ENCODE data around the gene RAB23. TPM values are rescaled to one million over a fixed set of nuclear protein-coding genes. Genes with fewer than 3 reads are reported as not detected.

Gene RAB23
- total and polyA plus RNA-seq, 12 donors = 3.1 to 16.5 (median 10.1) TPM

DNA sequence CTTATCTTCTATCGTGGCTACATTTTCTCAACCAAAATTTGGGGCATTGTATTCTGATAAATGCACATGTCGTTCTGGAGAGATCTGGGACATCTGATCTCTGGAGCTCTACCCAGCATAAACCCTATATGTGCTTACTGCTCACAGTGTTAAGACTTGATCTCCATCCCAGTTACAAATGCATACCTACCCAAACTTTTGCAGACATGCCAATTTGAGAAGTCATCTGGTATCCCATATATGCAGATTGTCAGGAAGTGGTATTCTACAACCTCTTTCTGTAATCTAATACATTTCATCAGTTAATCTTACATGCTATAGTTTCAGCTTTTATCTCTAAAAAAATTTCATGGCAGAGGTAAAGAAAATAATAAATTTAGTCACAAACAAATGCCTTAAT, 38.8 kb downstream of the RAB23 start:
- peaks cover 0 to 30% (median 18%) of the 10 kb centered on the region in 9 donors for H3K4me1 ChIP-seq
- no peaks in the 10 kb centered on the region for H3K9me3 ChIP-seq
- H3K4me3 ChIP-seq = no peak overlapping the region
- no peak for DNase-seq
- H3K36me3 ChIP-seq = peaks cover 0 to 50% (median 16%) of the 10 kb centered on the region in 9 donors
- H3K27ac ChIP-seq = no peak overlapping the region
- intact Hi-C loops (cut with DNase I) = loop anchor here in 1 of 10 donors (10.0 kb wide), 1 partner anchor 121 kb away; no protein-coding TSS in a partner anchor
- WGBS, 2 donors = 80 to 85% methylated on average over 2 of the region's 2 CpGs
- H3K27me3 ChIP-seq = no peaks in the 10 kb centered on the region
- TF ChIP-seq CTCF (IDR thresholded peaks at IDR 0.05) = no peak
- ATAC-seq = no peak

GRCh38 chr6:57182017-57182432, 40.1 kb downstream of the RAB23 start:
- 62 to 66% methylated on average over 2 of the region's 2 CpGs for WGBS, 2 donors
- ATAC-seq = peak in 4 of 8 donors; percentile 4 to 61 (median 24)
- H3K4me3 ChIP-seq = no peak overlapping the region

DNA sequence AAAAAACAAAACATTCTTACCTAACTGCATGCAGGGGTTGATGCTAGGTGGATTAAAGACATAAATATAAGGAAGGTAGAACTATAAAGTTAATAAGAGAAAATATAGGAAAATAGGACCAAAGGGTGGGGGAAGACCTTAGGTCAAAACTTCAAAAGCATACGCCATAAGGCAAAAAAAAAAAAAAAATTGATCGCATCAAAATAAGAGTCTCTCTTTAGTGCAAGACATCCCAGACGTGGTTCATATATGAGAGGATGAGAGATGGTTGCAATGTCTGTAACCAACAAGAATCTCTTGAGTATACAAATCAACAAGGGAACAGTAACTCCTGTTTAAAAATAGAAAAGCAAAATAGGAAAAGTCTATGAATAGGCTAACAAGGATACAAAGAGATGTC, 41.5 kb downstream of the RAB23 start:
- TF ChIP-seq CTCF (IDR thresholded peaks at IDR 0.05) = no peak
- intact Hi-C loops (cut with DNase I) = loop anchor here in 1 of 10 donors (10.0 kb wide), 1 partner anchor 124 kb away; no protein-coding TSS in a partner anchor
- Histone ChIP-seq H3K36me3 (peaks cover 0 to 37% (median 16%) of the 10 kb centered on the region in 9 donors), H3K4me1 (peaks cover 3 to 46% (median 21%) of the 10 kb centered on the region in 9 donors), H3K9me3 (no peaks in the 10 kb centered on the region), H3K4me3 (no peak overlapping the region), H3K27me3 (no peaks in the 10 kb centered on the region), H3K27ac (peak overlapping the region in 3 of 10 donors; percentile 15 to 47 (median 18))
- DNase-seq (no peak), ATAC-seq (no peak)
- WGBS, 2 donors = 67 to 75% methylated on average over 3 of the region's 3 CpGs

More at GRCh38 chr6:57182017-57182432, 40.1 kb downstream of the RAB23 start:
- Histone ChIP-seq H3K27me3 (no peaks in the 10 kb centered on the region), H3K36me3 (peaks cover 0 to 42% (median 16%) of the 10 kb centered on the region in 9 donors), H3K4me1 (peaks cover 1 to 39% (median 21%) of the 10 kb centered on the region in 9 donors), H3K27ac (peak overlapping the region in 3 of 10 donors; percentile 18 to 47 (median 28)), H3K9me3 (no peaks in the 10 kb centered on the region)
- intact Hi-C loops (cut with DNase I) = loop anchor here in 1 of 10 donors (10.0 kb wide), 1 partner anchor 123 kb away; no protein-coding TSS in a partner anchor
- no peak for DNase-seq
- no peak for TF ChIP-seq CTCF (IDR thresholded peaks at IDR 0.05)

- WGBS, 2 donors = 33 to 49% methylated on average over 11 of the region's 11 CpGs
- Histone ChIP-seq H3K9me3 (no peaks in the 10 kb centered on the region), H3K4me1 (peaks cover 3 to 63% (median 31%) of the 10 kb centered on the region in 9 donors), H3K4me3 (peak overlapping the region in 7 of 10 donors; percentile 12 to 41 (median 32)), H3K36me3 (peaks cover 0 to 9% (median under 1%) of the 10 kb centered on the region in 9 donors), H3K27me3 (no peaks in the 10 kb centered on the region), H3K27ac (peak overlapping the region; percentile 4 to 92 (median 72))
- DNase-seq = peak; percentile 24 to 58
- ATAC-seq = peak; percentile 68 to 88 (median 75)
- intact Hi-C loops (cut with DNase I) = loop anchor here in 3 of 10 donors (5.0 to 10.0 kb wide), 3 partner anchors 45 to 273 kb away; partner anchors contain the start of genes PRIM2 (in 2 of the 3) and RAB23 (in 1 of the 3)
- TF ChIP-seq CTCF (IDR thresholded peaks at IDR 0.05) = no peak
Measured at GRCh38 chr6:57177545-57178265, 44.4 kb downstream of the RAB23 start.

Data from heart right ventricle (tissue), 16 donors.